ENCODE results near the gene ZNF282. TPM values are rescaled to one million over a fixed set of nuclear protein-coding genes. Genes with fewer than 3 reads are reported as not detected.
A peak's percentile ranks its signal among the peaks of the same experiment; 100 is the strongest.

The ZNF282 gene
- polyA plus RNA-seq (17.7 and 23.3 TPM in 2 replicates), polyA minus RNA-seq (39.6 and 41.1 TPM in 2 replicates)

- H3F3A ChIP-seq (ENCODE audit: insufficient read depth, low read length, poor library complexity, severe bottlenecking) = no peaks in the 10 kb centered on the region
- peak within 1 kb of the TSS; percentile 81 for H3K27ac ChIP-seq (ENCODE audit: low read length)
- H2AFZ ChIP-seq (ENCODE audit: low read depth, low read length) = peak within 1 kb of the TSS; percentile 82
- H4K20me1 ChIP-seq (ENCODE audit: insufficient read depth) = peaks cover 3% of the 10 kb centered on the region
- peak within 1 kb of the TSS; percentile 88 for H3K4me3 ChIP-seq (ENCODE audit: low read length)
- no peaks in the 10 kb centered on the region for H3K9me2 ChIP-seq (ENCODE audit: insufficient read depth, low read length)
- H3K4me2 ChIP-seq (ENCODE audit: low read length) = peak within 1 kb of the TSS; percentile 77
- peak; percentile 88 for TF ChIP-seq CTCF (IDR thresholded peaks at IDR 0.05; ENCODE audit: poor library complexity, severe bottlenecking)
- TF ChIP-seq MXI1 (conservative IDR thresholded peaks at IDR 0.05; ENCODE audit: poor library complexity, severe bottlenecking) = peak; percentile 77
- peak; percentile 57 for TF ChIP-seq SMC3 (conservative IDR thresholded peaks at IDR 0.05; ENCODE audit: poor library complexity)
- peak; percentile 79 for TF ChIP-seq REST (IDR thresholded peaks at IDR 0.05; ENCODE audit: borderline replicate concordance)
- TF ChIP-seq EZH2 (IDR thresholded peaks at IDR 0.05; ENCODE audit: borderline replicate concordance, insufficient read depth, low read length, poor library complexity, severe bottlenecking) = no peak
- TF ChIP-seq EP300 (conservative IDR thresholded peaks at IDR 0.05; ENCODE audit: poor library complexity, severe bottlenecking) = peak; percentile 38
- TF ChIP-seq RAD21 (conservative IDR thresholded peaks at IDR 0.05) = peak; percentile 64
- TF ChIP-seq POLR2AphosphoS5 (IDR thresholded peaks at IDR 0.05) = peak; percentile 89
- peak; percentile 81 for TF ChIP-seq TAF1 (IDR thresholded peaks at IDR 0.05; ENCODE audit: low read depth)
- no peaks in the 10 kb centered on the region for H3K9me3 ChIP-seq (ENCODE audit: low read length)
- H3K36me3 ChIP-seq (ENCODE audit: insufficient read depth, low read length) = no peaks in the 10 kb centered on the region
- peak within 1 kb of the TSS; percentile 91 for H3K9ac ChIP-seq (ENCODE audit: low read length)
- H3K27me3 ChIP-seq (ENCODE audit: insufficient read depth, low read depth, low read length) = no peaks in the 10 kb centered on the region
- peaks cover 20% of the 10 kb centered on the region for H3K79me2 ChIP-seq (replicated peaks; ENCODE audit: insufficient read depth, low read length)
These were observed at the start of gene ZNF282 for GRCh38 chr7:149195180-149196150. TSS of gene ZNF282 (plus strand) at chr7:149195546. CDS start at chr7:149195590, 44 bp downstream.

- H3K27ac ChIP-seq (ENCODE audit: low read length) = peak within 1 kb of the TSS; percentile 92
- H3K9me3 ChIP-seq (ENCODE audit: low read length) = no peaks in the 10 kb centered on the region
- H4K20me1 ChIP-seq (ENCODE audit: insufficient read depth) = no peaks in the 10 kb centered on the region
- peaks cover 4% of the 10 kb centered on the region for H3F3A ChIP-seq (ENCODE audit: insufficient read depth, low read length, poor library complexity, severe bottlenecking)
- H3K9me2 ChIP-seq (ENCODE audit: insufficient read depth, low read length) = no peaks in the 10 kb centered on the region
- peak within 1 kb of the TSS; percentile 94 for H3K9ac ChIP-seq (ENCODE audit: low read length)
- H3K27me3 ChIP-seq (ENCODE audit: insufficient read depth, low read depth, low read length) = no peaks in the 10 kb centered on the region
- H3K4me3 ChIP-seq (ENCODE audit: low read length) = peak within 1 kb of the TSS; percentile 98
- peak within 1 kb of the TSS; percentile 80 for H2AFZ ChIP-seq (ENCODE audit: low read depth, low read length)
- H3K79me2 ChIP-seq (replicated peaks; ENCODE audit: insufficient read depth, low read length) = peaks cover 35% of the 10 kb centered on the region
- TF ChIP-seq REST (IDR thresholded peaks at IDR 0.05; ENCODE audit: borderline replicate concordance) = no peak
- TF ChIP-seq POLR2AphosphoS5 (IDR thresholded peaks at IDR 0.05) = peak; percentile 84
- no peak for TF ChIP-seq EZH2 (IDR thresholded peaks at IDR 0.05; ENCODE audit: borderline replicate concordance, insufficient read depth, low read length, poor library complexity, severe bottlenecking)
- peak; percentile 34 for TF ChIP-seq MXI1 (conservative IDR thresholded peaks at IDR 0.05; ENCODE audit: poor library complexity, severe bottlenecking)
- peak; percentile 71 for TF ChIP-seq TAF1 (IDR thresholded peaks at IDR 0.05; ENCODE audit: low read depth)
- peak; percentile 12 for TF ChIP-seq EP300 (conservative IDR thresholded peaks at IDR 0.05; ENCODE audit: poor library complexity, severe bottlenecking)
- TF ChIP-seq CTCF (IDR thresholded peaks at IDR 0.05; ENCODE audit: poor library complexity, severe bottlenecking) = peak; percentile 79
- TF ChIP-seq RAD21 (conservative IDR thresholded peaks at IDR 0.05) = peak; percentile 29
- peak; percentile 50 for TF ChIP-seq SMC3 (conservative IDR thresholded peaks at IDR 0.05; ENCODE audit: poor library complexity)
- H3K4me2 ChIP-seq (ENCODE audit: low read length) = peak within 1 kb of the TSS; percentile 69
- no peaks in the 10 kb centered on the region for H3K36me3 ChIP-seq (ENCODE audit: insufficient read depth, low read length)
These were observed 48.1 kb upstream of the ZNF282 start, which contains the start of gene ZNF398 for GRCh38 chr7:149147072-149147751. TSS of gene ZNF398 (plus strand) at chr7:149147453. CDS start at chr7:149147743, 290 bp downstream.
